Mammary epithelial cell (primary cell): Measurements from ENCODE around the gene SEC61G.

Experiments used
- EZH2 ChIP-seq: IDR thresholded peaks from 2 replicates; pipeline ENCODE4 v1.6.1; 2012; ENCODE audit warnings: low read length, inconsistent platforms, borderline replicate concordance
- TF ChIP-seq, protein P1 (sequence below), 2 donors: IDR thresholded peaks in 1 of 2; conservative IDR thresholded peaks in 1 of 2; 2 replicates each; pipeline ENCODE4 v1.5.1; 2011 to 2012; ENCODE audit warnings: inconsistent platforms in 2 of 2, low read length in 2 of 2, mild to moderate bottlenecking in 2 of 2, control low read depth in 1 of 2, low read depth in 1 of 2; ENCODE audit not compliant: insufficient read depth in 1 of 2; ENCODE audit errors: extremely low read depth in 1 of 2

DNA sequence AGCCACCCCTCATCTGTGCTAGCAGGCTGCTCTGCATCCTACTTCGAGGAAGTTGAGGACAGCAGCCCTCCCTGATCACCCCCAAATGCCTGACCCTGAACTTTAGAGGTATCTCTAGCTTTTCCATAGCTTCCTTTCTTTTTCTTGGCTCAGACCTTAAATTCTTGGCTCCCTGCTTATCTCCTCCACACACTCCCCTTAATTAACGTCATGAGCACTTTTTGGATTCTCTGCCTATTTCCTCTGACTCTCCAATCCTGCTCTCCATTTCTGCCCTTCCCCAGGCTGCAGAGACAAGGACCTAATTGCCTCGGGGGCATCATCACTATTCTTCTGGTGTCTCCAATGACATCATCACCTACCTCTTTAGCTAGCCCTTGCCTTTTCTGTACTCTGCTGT, 40.8 kb upstream of the SEC61G start:
- no peak for TF ChIP-seq EZH2
- TF ChIP-seq, protein P1, sequence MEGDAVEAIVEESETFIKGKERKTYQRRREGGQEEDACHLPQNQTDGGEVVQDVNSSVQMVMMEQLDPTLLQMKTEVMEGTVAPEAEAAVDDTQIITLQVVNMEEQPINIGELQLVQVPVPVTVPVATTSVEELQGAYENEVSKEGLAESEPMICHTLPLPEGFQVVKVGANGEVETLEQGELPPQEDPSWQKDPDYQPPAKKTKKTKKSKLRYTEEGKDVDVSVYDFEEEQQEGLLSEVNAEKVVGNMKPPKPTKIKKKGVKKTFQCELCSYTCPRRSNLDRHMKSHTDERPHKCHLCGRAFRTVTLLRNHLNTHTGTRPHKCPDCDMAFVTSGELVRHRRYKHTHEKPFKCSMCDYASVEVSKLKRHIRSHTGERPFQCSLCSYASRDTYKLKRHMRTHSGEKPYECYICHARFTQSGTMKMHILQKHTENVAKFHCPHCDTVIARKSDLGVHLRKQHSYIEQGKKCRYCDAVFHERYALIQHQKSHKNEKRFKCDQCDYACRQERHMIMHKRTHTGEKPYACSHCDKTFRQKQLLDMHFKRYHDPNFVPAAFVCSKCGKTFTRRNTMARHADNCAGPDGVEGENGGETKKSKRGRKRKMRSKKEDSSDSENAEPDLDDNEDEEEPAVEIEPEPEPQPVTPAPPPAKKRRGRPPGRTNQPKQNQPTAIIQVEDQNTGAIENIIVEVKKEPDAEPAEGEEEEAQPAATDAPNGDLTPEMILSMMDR (conservative IDR thresholded peaks at IDR 0.05 in 1 of 2, IDR thresholded peaks at IDR 0.05 in 1 of 2; ENCODE audit: extremely low read depth in 1 of 2, insufficient read depth in 1 of 2, low read depth in 1 of 2, low read length in 2 of 2), result no peak
